Progenitor cell of endocrine pancreas (in vitro differentiated cells): ENCODE measurements around the gene NRP1. TPM values are rescaled to one million over a fixed set of nuclear protein-coding genes. Genes with fewer than 3 reads are reported as not detected.

Experiments
- DNase-seq: peaks from one replicate; pipeline ENCODE4 v3.0.0; 2021; ENCODE audit warnings: low spot score; ENCODE audit not compliant: unreplicated experiment
- H3K27ac Mint-ChIP-seq: 2 replicates; pipeline ENCODE4 v1.8.0; 2021; ENCODE audit warnings: mild to moderate bottlenecking, moderate library complexity, mixed read lengths
- H3K27me3 Mint-ChIP-seq: 2 replicates; pipeline ENCODE4 v1.8.0; 2021; ENCODE audit warnings: mixed read lengths
- H3K36me3 Mint-ChIP-seq: 2 replicates; pipeline ENCODE4 v1.8.0; 2022; ENCODE audit warnings: mixed read lengths; ENCODE audit not compliant: insufficient read depth
- H3K4me1 Mint-ChIP-seq: 2 replicates; pipeline ENCODE4 v1.8.0; 2021; ENCODE audit warnings: low read depth, mixed read lengths
- H3K4me3 Mint-ChIP-seq: 2 replicates; pipeline ENCODE4 v1.8.0; 2021; ENCODE audit warnings: low read depth, mild to moderate bottlenecking, moderate library complexity, mixed read lengths
- H3K9me3 Mint-ChIP-seq: 2 replicates; pipeline ENCODE4 v1.8.0; 2021; ENCODE audit warnings: low read depth, mixed read lengths
- CTCF ChIP-seq: fragments of 200-600 bp; sonication (generic); IDR thresholded peaks from one replicate; pipeline ENCODE4 v1.5.0; 2021; ENCODE audit warnings: antibody characterized with exemption, mild to moderate bottlenecking; ENCODE audit not compliant: unreplicated experiment
- total RNA-seq: library from RNA; stranded (reverse); gene quantifications from 2 replicates; pipeline ENCODE4 v1.2.1, GENCODE V29; 2021

NRP1 gene
- total RNA-seq, 1 donor from 2014 or later: 33.4 TPM

DNA sequence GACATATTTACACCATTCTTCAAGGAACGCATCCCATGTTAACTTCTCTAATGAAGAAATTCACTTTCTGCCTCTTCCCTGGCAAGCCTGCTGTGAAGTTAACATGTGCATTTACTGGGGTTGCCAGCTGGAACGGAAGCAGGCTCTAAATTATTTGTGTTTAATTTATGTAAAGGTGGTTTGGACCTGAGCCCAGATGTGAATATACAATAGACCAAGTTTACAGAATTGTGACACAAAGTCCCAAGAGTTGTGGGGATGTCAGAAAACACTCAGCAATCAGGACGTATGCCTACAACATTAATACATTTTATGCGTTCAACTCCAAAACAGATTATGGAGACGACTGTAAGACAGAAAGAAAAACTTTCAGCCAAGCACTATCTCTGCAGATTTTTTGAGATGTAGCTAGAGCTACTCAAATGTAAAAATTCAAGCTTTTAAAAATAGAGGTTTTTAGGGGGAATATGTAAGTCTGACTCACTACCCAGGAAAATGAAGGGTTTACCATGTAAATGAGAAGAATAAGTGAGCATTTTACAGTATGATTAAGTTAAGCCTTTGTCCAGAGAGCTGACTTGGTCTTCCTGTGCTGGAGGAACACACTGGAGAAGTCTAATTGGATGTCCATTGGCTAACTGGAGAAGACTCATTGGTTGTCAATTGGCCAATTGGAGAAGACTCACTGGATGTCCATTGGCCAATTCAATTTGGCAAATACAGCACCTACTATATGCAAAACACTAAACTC is 19.5 kb downstream of the NRP1 start:
- Mint-ChIP-seq H3K9me3 (peaks cover 4% of the 10 kb centered on the region), H3K4me3 (no peak overlapping the region), H3K27me3 (no peaks in the 10 kb centered on the region), H3K36me3 (peaks cover 28% of the 10 kb centered on the region), H3K27ac (no peak overlapping the region), H3K4me1 (peaks cover 17% of the 10 kb centered on the region)
- TF ChIP-seq CTCF: no peak
- DNase-seq: no peak

- no peaks in the 10 kb centered on the region for H3K27me3 Mint-ChIP-seq
- H3K9me3 Mint-ChIP-seq: peaks cover 4% of the 10 kb centered on the region
- H3K4me3 Mint-ChIP-seq: no peak overlapping the region
- peaks cover 27% of the 10 kb centered on the region for H3K4me1 Mint-ChIP-seq
- peaks cover 33% of the 10 kb centered on the region for H3K36me3 Mint-ChIP-seq
- no peak for TF ChIP-seq CTCF
- no peak for DNase-seq
- H3K27ac Mint-ChIP-seq: no peak overlapping the region
These were observed 22.8 kb downstream of the NRP1 start for GRCh38 chr10:33311640-33312039.

DNA sequence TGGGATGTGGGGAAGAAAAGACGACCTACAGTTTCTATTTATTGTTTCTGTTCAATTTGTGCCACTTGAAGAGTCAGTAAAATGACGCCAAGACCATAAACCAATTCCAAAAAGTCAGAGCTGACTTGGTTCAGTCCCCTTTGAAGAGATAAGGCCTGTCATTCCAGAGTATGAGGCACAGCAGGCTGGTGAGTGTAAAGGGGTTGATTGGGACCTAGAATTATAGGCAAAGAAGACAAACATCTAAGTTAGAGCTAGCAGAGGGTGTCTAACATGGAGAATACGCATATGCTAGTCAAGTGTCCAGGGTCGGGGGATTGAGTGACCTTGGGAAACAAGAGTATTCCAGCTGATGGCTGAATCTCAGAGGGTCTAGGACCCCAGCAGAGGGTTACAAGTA is 23.6 kb downstream of the NRP1 start:
- peaks cover 33% of the 10 kb centered on the region for H3K36me3 Mint-ChIP-seq
- no peak for DNase-seq
- H3K4me1 Mint-ChIP-seq: peaks cover 28% of the 10 kb centered on the region
- no peak for TF ChIP-seq CTCF
- no peaks in the 10 kb centered on the region for H3K27me3 Mint-ChIP-seq
- H3K27ac Mint-ChIP-seq: no peak overlapping the region
- no peak overlapping the region for H3K4me3 Mint-ChIP-seq
- H3K9me3 Mint-ChIP-seq: peaks cover 4% of the 10 kb centered on the region

DNA sequence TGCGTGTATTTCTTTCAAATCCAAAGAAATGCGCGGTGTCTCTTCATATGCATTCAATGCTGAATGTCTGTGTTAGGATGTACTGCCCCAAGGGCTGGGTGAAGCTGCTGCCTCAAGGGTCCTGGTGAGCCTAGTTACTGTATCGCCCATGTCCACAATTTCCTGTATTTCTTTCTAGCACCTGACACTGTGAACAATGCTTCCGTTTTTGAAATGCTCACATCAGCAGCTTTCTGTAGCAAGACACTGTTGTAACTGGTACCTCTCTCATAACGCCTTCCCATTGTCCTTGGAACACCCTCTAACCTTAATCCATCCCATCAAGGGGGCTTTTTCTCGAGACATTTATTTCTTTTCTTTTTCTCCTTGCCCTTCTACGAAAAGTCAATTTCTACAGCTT is 25.1 kb downstream of the NRP1 start:
- peaks cover 4% of the 10 kb centered on the region for H3K9me3 Mint-ChIP-seq
- no peak for DNase-seq
- no peak for TF ChIP-seq CTCF
- H3K27me3 Mint-ChIP-seq: no peaks in the 10 kb centered on the region
- H3K4me3 Mint-ChIP-seq: no peak overlapping the region
- H3K27ac Mint-ChIP-seq: peak overlapping the region; percentile 19
- H3K36me3 Mint-ChIP-seq: peaks cover 24% of the 10 kb centered on the region
- peaks cover 29% of the 10 kb centered on the region for H3K4me1 Mint-ChIP-seq

DNA sequence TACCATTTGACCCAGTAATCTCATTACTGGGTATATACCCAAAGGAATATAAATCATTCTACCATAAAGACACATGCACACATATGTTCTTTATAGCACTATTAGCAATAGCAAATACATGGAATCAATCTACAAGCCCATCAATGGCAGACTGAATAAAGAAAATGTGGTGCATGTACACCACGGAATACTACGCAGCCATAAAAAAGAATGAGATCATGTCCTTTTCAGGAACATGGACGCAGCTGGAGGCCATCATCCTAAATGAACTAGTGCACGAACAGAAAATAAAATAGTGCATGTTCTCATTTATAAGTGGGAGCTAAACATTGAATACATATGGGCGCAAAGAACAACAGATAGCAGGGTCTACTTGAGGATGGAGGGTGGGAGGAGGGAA is 26.6 kb downstream of the NRP1 start:
- no peak for DNase-seq
- H3K27ac Mint-ChIP-seq: no peak overlapping the region
- no peak overlapping the region for H3K4me3 Mint-ChIP-seq
- peaks cover 41% of the 10 kb centered on the region for H3K4me1 Mint-ChIP-seq
- peaks cover under 1% of the 10 kb centered on the region for H3K9me3 Mint-ChIP-seq
- no peaks in the 10 kb centered on the region for H3K27me3 Mint-ChIP-seq
- TF ChIP-seq CTCF: no peak
- H3K36me3 Mint-ChIP-seq: peaks cover 15% of the 10 kb centered on the region
